HepG2 (cell line): ENCODE data around the gene PEX11A. TPM values are rescaled to one million over a fixed set of nuclear protein-coding genes. Genes with fewer than 3 reads are reported as not detected.

Source experiments
- BHLHE40 ChIP-seq: IDR thresholded peaks from 2 replicates; pipeline ENCODE4 v1.6.1; 2011; ENCODE audit warnings: low read length, improper control_type of control experiment
- ESRRA ChIP-seq: sonication (generic); formaldehyde crosslinking; IDR thresholded peaks from 2 replicates; pipeline ENCODE4 v1.5.1; 2020; ENCODE audit warnings: mild to moderate bottlenecking, low read depth, missing genetic modification reagents
- FOXK1 ChIP-seq: sonication (generic); formaldehyde crosslinking; IDR thresholded peaks from 2 replicates; pipeline ENCODE4 v1.4.0; 2020; ENCODE audit warnings: low read depth, missing genetic modification reagents, borderline replicate concordance
- HDAC6 ChIP-seq: fragments of 200-600 bp; sonication (generic); IDR thresholded peaks from 2 replicates; pipeline ENCODE4 v1.7.0; 2017; ENCODE audit warnings: mild to moderate bottlenecking, antibody characterized with exemption, low read length, low read depth
- HES4 ChIP-seq: sonication (generic); formaldehyde crosslinking; IDR thresholded peaks from 2 replicates; pipeline ENCODE4 v1.9.0; 2021; ENCODE audit warnings: mild to moderate bottlenecking, missing genetic modification reagents, borderline replicate concordance
- SALL2 ChIP-seq: sonication (generic); formaldehyde crosslinking; IDR thresholded peaks from 2 replicates; pipeline ENCODE4 v1.8.1; 2023; ENCODE audit warnings: mild to moderate bottlenecking, missing genetic modification reagents, inconsistent platforms
- SCMH1 ChIP-seq: sonication (generic); formaldehyde crosslinking; IDR thresholded peaks from 2 replicates; pipeline ENCODE4 v1.9.0; 2021; ENCODE audit warnings: missing genetic modification reagents, mild to moderate bottlenecking, borderline replicate concordance
- TMF1 ChIP-seq: sonication (generic); formaldehyde crosslinking; IDR thresholded peaks from 2 replicates; pipeline ENCODE4 v1.8.1; 2022; ENCODE audit warnings: low read depth, missing genetic modification reagents
- ZNF709 ChIP-seq: sonication (generic); formaldehyde crosslinking; IDR thresholded peaks from 2 replicates; pipeline ENCODE4 v1.5.0; 2020; ENCODE audit warnings: mild to moderate bottlenecking, missing genetic modification reagents
- ZNF766 ChIP-seq: sonication (generic); formaldehyde crosslinking; IDR thresholded peaks from 2 replicates; pipeline ENCODE4 v1.5.0; 2020; ENCODE audit warnings: missing genetic modification reagents, borderline replicate concordance
- polyA plus RNA-seq, 8 experiments: library from polyadenylated mRNA; depleted of rRNA in 3 of 8; stranded (reverse) in 7 of 8; unstranded in 1 of 8; fragments of >200 nt; fragmentation: Illumina TruSeq in 4 of 8; extraction: Trizol in 4 of 8; gene quantifications; 2 replicates each; pipeline versions ENCODE4 v1.2.1 to v1.2.3, GENCODE V29; 2011 to 2016; ENCODE audit warnings: low read depth in 4 of 8, missing spikeins in 1 of 8, mixed read lengths in 1 of 8; ENCODE audit not compliant: insufficient read depth in 1 of 8
- total RNA-seq, 5 experiments: library from RNA; depleted of rRNA; stranded (reverse); fragments of >200 nt; fragmentation: Illumina TruSeq; extraction: Trizol; gene quantifications; 2 replicates each; pipeline ENCODE4 v1.2.3, GENCODE V29; 2016; ENCODE audit warnings: low read depth in 1 of 5
- TF ChIP-seq, protein P1 (sequence below), 2 experiments: IDR thresholded peaks; 2 replicates each; pipeline ENCODE4 v1.6.1; 2011 to 2012; ENCODE audit warnings: low read length in 2 of 2, borderline replicate concordance in 1 of 2, low read depth in 1 of 2, mild to moderate bottlenecking in 1 of 2, moderate library complexity in 1 of 2
- TF ChIP-seq, protein P2 (sequence below): sonication (generic); formaldehyde crosslinking; IDR thresholded peaks from 2 replicates; pipeline ENCODE4 v1.8.1; 2023; ENCODE audit warnings: mild to moderate bottlenecking, inconsistent platforms, moderate library complexity, missing genetic modification reagents, borderline replicate concordance
- TF ChIP-seq, protein P3 (sequence below), 2 experiments: sonication (generic) in 1 of 2; formaldehyde crosslinking in 1 of 2; IDR thresholded peaks; 2 replicates each; pipeline versions ENCODE4 v1.4.0 to v1.6.1; 2018 to 2020; ENCODE audit warnings: missing genetic modification reagents in 2 of 2, borderline replicate concordance in 1 of 2, low read depth in 1 of 2, mild to moderate bottlenecking in 1 of 2, missing biosample characterization in 1 of 2
- TF ChIP-seq, protein P4 (sequence below): sonication (generic); formaldehyde crosslinking; IDR thresholded peaks from 2 replicates; pipeline ENCODE4 v1.4.0; 2020; ENCODE audit warnings: mild to moderate bottlenecking, missing genetic modification reagents
- TF ChIP-seq, protein P5 (sequence below): sonication (generic); formaldehyde crosslinking; IDR thresholded peaks from 2 replicates; pipeline ENCODE4 v1.4.0; 2020; ENCODE audit warnings: missing genetic modification reagents

The PEX11A gene
- total and polyA plus RNA-seq, 2 of the 13 experiments (the other 11 are each of a cell fraction or from before 2014, with no cell fraction given), result 9.9 to 15.1 TPM

DNA sequence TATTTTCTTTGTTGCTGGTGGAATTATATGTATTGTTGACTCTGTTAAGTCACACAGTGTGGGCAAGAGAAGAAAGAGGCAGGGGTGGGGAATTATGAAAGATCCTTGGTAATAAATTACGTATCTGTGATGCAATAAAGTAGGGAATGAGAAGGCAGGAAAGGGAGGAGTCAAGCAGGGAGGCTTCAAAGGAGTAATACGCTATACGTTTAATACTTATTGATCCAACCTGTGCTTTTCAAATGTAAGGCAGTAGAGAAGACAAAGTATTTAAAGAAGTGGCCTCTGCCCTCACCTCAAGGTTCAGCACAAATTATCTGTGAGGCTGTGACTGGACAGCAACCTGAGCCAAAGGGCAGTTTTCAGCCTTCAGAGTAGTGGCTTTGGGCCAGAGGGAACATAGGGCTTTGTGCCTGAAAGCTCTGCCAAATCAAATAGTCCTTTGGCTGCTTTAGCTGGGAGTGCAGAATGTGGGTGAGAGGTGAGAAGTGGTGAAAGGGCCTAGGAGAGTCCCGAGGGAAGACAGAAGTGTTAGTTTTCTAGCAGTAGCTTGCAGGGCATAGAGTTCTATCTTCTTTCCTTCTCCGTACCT, 10.2 kb downstream of the PEX11A start (continued):
- TF ChIP-seq, protein P1, sequence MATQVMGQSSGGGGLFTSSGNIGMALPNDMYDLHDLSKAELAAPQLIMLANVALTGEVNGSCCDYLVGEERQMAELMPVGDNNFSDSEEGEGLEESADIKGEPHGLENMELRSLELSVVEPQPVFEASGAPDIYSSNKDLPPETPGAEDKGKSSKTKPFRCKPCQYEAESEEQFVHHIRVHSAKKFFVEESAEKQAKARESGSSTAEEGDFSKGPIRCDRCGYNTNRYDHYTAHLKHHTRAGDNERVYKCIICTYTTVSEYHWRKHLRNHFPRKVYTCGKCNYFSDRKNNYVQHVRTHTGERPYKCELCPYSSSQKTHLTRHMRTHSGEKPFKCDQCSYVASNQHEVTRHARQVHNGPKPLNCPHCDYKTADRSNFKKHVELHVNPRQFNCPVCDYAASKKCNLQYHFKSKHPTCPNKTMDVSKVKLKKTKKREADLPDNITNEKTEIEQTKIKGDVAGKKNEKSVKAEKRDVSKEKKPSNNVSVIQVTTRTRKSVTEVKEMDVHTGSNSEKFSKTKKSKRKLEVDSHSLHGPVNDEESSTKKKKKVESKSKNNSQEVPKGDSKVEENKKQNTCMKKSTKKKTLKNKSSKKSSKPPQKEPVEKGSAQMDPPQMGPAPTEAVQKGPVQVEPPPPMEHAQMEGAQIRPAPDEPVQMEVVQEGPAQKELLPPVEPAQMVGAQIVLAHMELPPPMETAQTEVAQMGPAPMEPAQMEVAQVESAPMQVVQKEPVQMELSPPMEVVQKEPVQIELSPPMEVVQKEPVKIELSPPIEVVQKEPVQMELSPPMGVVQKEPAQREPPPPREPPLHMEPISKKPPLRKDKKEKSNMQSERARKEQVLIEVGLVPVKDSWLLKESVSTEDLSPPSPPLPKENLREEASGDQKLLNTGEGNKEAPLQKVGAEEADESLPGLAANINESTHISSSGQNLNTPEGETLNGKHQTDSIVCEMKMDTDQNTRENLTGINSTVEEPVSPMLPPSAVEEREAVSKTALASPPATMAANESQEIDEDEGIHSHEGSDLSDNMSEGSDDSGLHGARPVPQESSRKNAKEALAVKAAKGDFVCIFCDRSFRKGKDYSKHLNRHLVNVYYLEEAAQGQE (IDR thresholded peaks at IDR 0.05; ENCODE audit: borderline replicate concordance in 1 of 2, low read depth in 1 of 2, low read length in 2 of 2), result peak in 1 of 2 experiments; percentile 79; a peak in 3 of 4 replicates
- no peak for TF ChIP-seq FOXK1 (CRISPR knock-in tag)
- 0 out of 2 replicates have a peak, but pooled peaks have one; percentile 25 for TF ChIP-seq ESRRA (CRISPR knock-in tag)
- no peak for TF ChIP-seq HES4 (CRISPR knock-in tag)
- TF ChIP-seq, protein P2, sequence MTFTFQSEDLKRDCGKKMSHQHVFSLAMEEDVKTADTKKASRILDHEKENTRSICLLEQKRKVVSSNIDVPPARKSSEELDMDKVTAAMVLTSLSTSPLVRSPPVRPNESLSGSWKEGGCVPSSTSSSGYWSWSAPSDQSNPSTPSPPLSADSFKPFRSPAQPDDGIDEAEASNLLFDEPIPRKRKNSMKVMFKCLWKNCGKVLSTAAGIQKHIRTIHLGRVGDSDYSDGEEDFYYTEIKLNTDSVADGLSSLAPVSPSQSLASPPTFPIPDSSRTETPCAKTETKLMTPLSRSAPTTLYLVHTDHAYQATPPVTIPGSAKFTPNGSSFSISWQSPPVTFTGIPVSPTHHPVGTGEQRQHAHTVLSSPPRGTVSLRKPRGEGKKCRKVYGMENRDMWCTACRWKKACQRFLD (CRISPR knock-in tag), result no peak
- no peak for TF ChIP-seq HDAC6
- no peak for TF ChIP-seq SALL2
- no peak for TF ChIP-seq BHLHE40
- TF ChIP-seq ZNF766 (CRISPR knock-in tag), result no peak
- no peak for TF ChIP-seq TMF1 (CRISPR knock-in tag)
- no peak for TF ChIP-seq SCMH1 (CRISPR knock-in tag)
- TF ChIP-seq, protein P3, sequence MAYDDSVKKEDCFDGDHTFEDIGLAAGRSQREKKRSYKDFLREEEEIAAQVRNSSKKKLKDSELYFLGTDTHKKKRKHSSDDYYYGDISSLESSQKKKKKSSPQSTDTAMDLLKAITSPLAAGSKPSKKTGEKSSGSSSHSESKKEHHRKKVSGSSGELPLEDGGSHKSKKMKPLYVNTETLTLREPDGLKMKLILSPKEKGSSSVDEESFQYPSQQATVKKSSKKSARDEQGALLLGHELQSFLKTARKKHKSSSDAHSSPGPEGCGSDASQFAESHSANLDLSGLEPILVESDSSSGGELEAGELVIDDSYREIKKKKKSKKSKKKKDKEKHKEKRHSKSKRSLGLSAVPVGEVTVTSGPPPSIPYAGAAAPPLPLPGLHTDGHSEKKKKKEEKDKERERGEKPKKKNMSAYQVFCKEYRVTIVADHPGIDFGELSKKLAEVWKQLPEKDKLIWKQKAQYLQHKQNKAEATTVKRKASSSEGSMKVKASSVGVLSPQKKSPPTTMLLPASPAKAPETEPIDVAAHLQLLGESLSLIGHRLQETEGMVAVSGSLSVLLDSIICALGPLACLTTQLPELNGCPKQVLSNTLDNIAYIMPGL (CRISPR knock-in tag; IDR thresholded peaks at IDR 0.05; ENCODE audit: borderline replicate concordance in 1 of 2, low read depth in 1 of 2), result no peak
- 0 out of 2 replicates have a peak, but pooled peaks have one; percentile 79 for TF ChIP-seq ZNF709 (CRISPR knock-in tag)
- TF ChIP-seq, protein P4, sequence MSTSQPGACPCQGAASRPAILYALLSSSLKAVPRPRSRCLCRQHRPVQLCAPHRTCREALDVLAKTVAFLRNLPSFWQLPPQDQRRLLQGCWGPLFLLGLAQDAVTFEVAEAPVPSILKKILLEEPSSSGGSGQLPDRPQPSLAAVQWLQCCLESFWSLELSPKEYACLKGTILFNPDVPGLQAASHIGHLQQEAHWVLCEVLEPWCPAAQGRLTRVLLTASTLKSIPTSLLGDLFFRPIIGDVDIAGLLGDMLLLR (CRISPR knock-in tag), result no peak
- TF ChIP-seq, protein P5, sequence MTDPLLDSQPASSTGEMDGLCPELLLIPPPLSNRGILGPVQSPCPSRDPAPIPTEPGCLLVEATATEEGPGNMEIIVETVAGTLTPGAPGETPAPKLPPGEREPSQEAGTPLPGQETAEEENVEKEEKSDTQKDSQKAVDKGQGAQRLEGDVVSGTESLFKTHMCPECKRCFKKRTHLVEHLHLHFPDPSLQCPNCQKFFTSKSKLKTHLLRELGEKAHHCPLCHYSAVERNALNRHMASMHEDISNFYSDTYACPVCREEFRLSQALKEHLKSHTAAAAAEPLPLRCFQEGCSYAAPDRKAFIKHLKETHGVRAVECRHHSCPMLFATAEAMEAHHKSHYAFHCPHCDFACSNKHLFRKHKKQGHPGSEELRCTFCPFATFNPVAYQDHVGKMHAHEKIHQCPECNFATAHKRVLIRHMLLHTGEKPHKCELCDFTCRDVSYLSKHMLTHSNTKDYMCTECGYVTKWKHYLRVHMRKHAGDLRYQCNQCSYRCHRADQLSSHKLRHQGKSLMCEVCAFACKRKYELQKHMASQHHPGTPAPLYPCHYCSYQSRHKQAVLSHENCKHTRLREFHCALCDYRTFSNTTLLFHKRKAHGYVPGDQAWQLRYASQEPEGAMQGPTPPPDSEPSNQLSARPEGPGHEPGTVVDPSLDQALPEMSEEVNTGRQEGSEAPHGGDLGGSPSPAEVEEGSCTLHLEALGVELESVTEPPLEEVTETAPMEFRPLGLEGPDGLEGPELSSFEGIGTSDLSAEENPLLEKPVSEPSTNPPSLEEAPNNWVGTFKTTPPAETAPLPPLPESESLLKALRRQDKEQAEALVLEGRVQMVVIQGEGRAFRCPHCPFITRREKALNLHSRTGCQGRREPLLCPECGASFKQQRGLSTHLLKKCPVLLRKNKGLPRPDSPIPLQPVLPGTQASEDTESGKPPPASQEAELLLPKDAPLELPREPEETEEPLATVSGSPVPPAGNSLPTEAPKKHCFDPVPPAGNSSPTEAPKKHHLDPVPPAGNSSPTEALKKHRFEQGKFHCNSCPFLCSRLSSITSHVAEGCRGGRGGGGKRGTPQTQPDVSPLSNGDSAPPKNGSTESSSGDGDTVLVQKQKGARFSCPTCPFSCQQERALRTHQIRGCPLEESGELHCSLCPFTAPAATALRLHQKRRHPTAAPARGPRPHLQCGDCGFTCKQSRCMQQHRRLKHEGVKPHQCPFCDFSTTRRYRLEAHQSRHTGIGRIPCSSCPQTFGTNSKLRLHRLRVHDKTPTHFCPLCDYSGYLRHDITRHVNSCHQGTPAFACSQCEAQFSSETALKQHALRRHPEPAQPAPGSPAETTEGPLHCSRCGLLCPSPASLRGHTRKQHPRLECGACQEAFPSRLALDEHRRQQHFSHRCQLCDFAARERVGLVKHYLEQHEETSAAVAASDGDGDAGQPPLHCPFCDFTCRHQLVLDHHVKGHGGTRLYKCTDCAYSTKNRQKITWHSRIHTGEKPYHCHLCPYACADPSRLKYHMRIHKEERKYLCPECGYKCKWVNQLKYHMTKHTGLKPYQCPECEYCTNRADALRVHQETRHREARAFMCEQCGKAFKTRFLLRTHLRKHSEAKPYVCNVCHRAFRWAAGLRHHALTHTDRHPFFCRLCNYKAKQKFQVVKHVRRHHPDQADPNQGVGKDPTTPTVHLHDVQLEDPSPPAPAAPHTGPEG, result no peak
